ENCODE data around the gene FAXC.

GRCh38 chr6:99384507-99384906 is 35.0 kb upstream of the FAXC start:
- TF ChIP-seq, protein P1, sequence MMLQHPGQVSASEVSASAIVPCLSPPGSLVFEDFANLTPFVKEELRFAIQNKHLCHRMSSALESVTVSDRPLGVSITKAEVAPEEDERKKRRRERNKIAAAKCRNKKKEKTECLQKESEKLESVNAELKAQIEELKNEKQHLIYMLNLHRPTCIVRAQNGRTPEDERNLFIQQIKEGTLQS (IDR thresholded peaks at IDR 0.05; ENCODE audit: insufficient read depth, low read depth, low read length): no peak
- TF ChIP-seq TAF7 (optimal IDR thresholded peaks at IDR 0.05; ENCODE audit: borderline replicate concordance, low read depth, low read length): no peak
- TF ChIP-seq MAFK (IDR thresholded peaks at IDR 0.05; ENCODE audit: low read depth, low read length): no peak
- no peak for TF ChIP-seq TCF12 (IDR thresholded peaks at IDR 0.05; ENCODE audit: low read depth, low read length)
- no peak for TF ChIP-seq CTCF (IDR thresholded peaks at IDR 0.05; ENCODE audit: control extremely low read depth in 1 of 3, insufficient read depth in 1 of 3, low read depth in 1 of 3, low read length in 3 of 3)
- TF ChIP-seq SP2 (IDR thresholded peaks at IDR 0.05; ENCODE audit: low read length): no peak
